ENCODE data around the gene MOB3A. TPM values are rescaled to one million over a fixed set of nuclear protein-coding genes. Genes with fewer than 3 reads are reported as not detected.
A peak's percentile ranks its signal among the peaks of the same experiment; 100 is the strongest.

The MOB3A gene
- total RNA-seq, 2 experiments from 2014 or later: 96.4 to 97.3 TPM

GRCh38 chr19:2048104-2048958 lies 47.8 kb downstream of the MOB3A start:
- DNase-seq (peak in 1 of 14 experiments; percentile 31), ATAC-seq (ENCODE audit: poor library complexity) (no peak)
- peaks cover 57% of the 10 kb centered on the region for H3K36me3 ChIP-seq (ENCODE audit: insufficient read depth, low read length)
- H3K27ac ChIP-seq (ENCODE audit: low read depth in 1 of 2, low read length in 2 of 2): peak overlapping the region; percentile 74 to 83
- Mint-ChIP-seq H3K9me3 (no peaks in the 10 kb centered on the region), H3K27me3 (no peaks in the 10 kb centered on the region), H3K27ac (peak overlapping the region; percentile 73), H3K36me3 (ENCODE audit: low read depth) (peaks cover 44% of the 10 kb centered on the region), H3K4me3 (peak overlapping the region; percentile 90), H3K4me1 (ENCODE audit: low read depth) (peaks cover 39% of the 10 kb centered on the region)
- H3K4me1 ChIP-seq (ENCODE audit: insufficient read depth, low read length): peaks cover 90% of the 10 kb centered on the region
- intact Hi-C loops (cut with DNase I, micrococcal nuclease): no loop called here
- ChIA-PET POLR2A (interaction anchor here (0.9 to 2.2 kb wide), 5 partner anchors 8 to 28 kb away, joined by 3 to 6 read pairs (median 5); no protein-coding TSS in a partner anchor), CTCF (no interaction called here)
- peak overlapping the region; percentile 99 for H3K4me3 ChIP-seq (ENCODE audit: low read length)
- no peaks in the 10 kb centered on the region for H3K9me3 ChIP-seq (ENCODE audit: control insufficient read depth in 1 of 2, insufficient read depth in 1 of 2, low read length in 2 of 2)
- H3K27me3 ChIP-seq (ENCODE audit: control insufficient read depth in 1 of 2, insufficient read depth in 2 of 2, low read length in 2 of 2): no peaks in the 10 kb centered on the region
- TF ChIP-seq CTCF (IDR thresholded peaks at IDR 0.05): no peak

GRCh38 chr19:2047449-2048103 lies 48.5 kb downstream of the MOB3A start:
- DNase-seq (peak in 6 of 14 experiments; percentile 14 to 68 (median 41)), ATAC-seq (ENCODE audit: poor library complexity) (no peak)
- Mint-ChIP-seq H3K27ac (peak overlapping the region; percentile 73), H3K27me3 (no peaks in the 10 kb centered on the region), H3K36me3 (ENCODE audit: low read depth) (peaks cover 48% of the 10 kb centered on the region), H3K9me3 (no peaks in the 10 kb centered on the region), H3K4me3 (peak overlapping the region; percentile 54), H3K4me1 (ENCODE audit: low read depth) (peaks cover 45% of the 10 kb centered on the region)
- no peak for TF ChIP-seq CTCF (IDR thresholded peaks at IDR 0.05)
- peak overlapping the region; percentile 74 to 83 for H3K27ac ChIP-seq (ENCODE audit: low read depth in 1 of 2, low read length in 2 of 2)
- ChIA-PET POLR2A (interaction anchor here (0.9 to 1.7 kb wide), 3 partner anchors 10 to 28 kb away, joined by 4 to 5 read pairs (median 5); no protein-coding TSS in a partner anchor), CTCF (no interaction called here)
- no peaks in the 10 kb centered on the region for H3K9me3 ChIP-seq (ENCODE audit: control insufficient read depth in 1 of 2, insufficient read depth in 1 of 2, low read length in 2 of 2)
- H3K4me3 ChIP-seq (ENCODE audit: low read length): peak overlapping the region; percentile 99
- peaks cover 64% of the 10 kb centered on the region for H3K36me3 ChIP-seq (ENCODE audit: insufficient read depth, low read length)
- intact Hi-C loops (cut with DNase I, micrococcal nuclease): no loop called here
- H3K27me3 ChIP-seq (ENCODE audit: control insufficient read depth in 1 of 2, insufficient read depth in 2 of 2, low read length in 2 of 2): no peaks in the 10 kb centered on the region
- H3K4me1 ChIP-seq (ENCODE audit: insufficient read depth, low read length): peaks cover 90% of the 10 kb centered on the region

GRCh38 chr19:2047076-2047448 lies 49.1 kb downstream of the MOB3A start:
- CTCF ChIA-PET: no interaction called here
- POLR2A ChIA-PET: interaction anchor here (0.6 to 1.7 kb wide), 3 partner anchors 12 to 27 kb away, joined by 4 to 5 read pairs (median 5); no protein-coding TSS in a partner anchor
- Mint-ChIP-seq H3K27me3 (no peaks in the 10 kb centered on the region), H3K9me3 (no peaks in the 10 kb centered on the region), H3K4me3 (peak overlapping the region; percentile 54), H3K27ac (peak overlapping the region; percentile 73), H3K36me3 (ENCODE audit: low read depth) (peaks cover 52% of the 10 kb centered on the region), H3K4me1 (ENCODE audit: low read depth) (peaks cover 40% of the 10 kb centered on the region)
- no peak for TF ChIP-seq CTCF (IDR thresholded peaks at IDR 0.05)
- Histone ChIP-seq H3K27ac (ENCODE audit: low read depth in 1 of 2, low read length in 2 of 2) (peak overlapping the region; percentile 74 to 83), H3K4me3 (ENCODE audit: low read length) (no peak overlapping the region), H3K36me3 (ENCODE audit: insufficient read depth, low read length) (peaks cover 68% of the 10 kb centered on the region), H3K4me1 (ENCODE audit: insufficient read depth, low read length) (peaks cover 90% of the 10 kb centered on the region), H3K9me3 (ENCODE audit: control insufficient read depth in 1 of 2, insufficient read depth in 1 of 2, low read length in 2 of 2) (no peaks in the 10 kb centered on the region), H3K27me3 (ENCODE audit: control insufficient read depth in 1 of 2, insufficient read depth in 2 of 2, low read length in 2 of 2) (no peaks in the 10 kb centered on the region)
- intact Hi-C loops (cut with DNase I, micrococcal nuclease): no loop called here
- no peak for DNase-seq
- no peak for ATAC-seq (ENCODE audit: poor library complexity)
